HG03097 (cell line): ENCODE results near the gene SERPINE3.

Experiments
- ATAC-seq: cut with Tn5 transposase; IDR thresholded peaks from one replicate; pipeline ENCODE4 v1.9.1; 2021; ENCODE audit not compliant: unreplicated experiment, low FRiP score

Gene SERPINE3

DNA sequence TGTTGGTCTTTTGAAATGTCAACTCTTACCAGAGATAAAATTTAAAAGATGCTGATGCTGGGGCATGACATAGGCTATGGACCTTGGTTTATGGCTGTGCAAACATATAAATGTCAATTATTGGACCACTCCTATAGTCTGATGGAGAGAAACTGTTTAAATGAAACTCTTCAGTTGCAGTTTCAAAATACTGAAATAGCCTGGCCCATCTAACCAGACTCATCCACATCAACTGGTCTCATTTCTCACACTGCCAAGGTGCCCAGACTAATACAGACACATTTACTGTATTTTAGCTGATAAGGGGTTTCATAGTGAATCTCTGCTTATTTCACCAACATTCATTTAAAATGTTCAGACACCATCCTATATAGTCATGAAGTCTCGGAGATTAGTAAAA lies 19.9 kb downstream of the SERPINE3 start:
- no peak for ATAC-seq

DNA sequence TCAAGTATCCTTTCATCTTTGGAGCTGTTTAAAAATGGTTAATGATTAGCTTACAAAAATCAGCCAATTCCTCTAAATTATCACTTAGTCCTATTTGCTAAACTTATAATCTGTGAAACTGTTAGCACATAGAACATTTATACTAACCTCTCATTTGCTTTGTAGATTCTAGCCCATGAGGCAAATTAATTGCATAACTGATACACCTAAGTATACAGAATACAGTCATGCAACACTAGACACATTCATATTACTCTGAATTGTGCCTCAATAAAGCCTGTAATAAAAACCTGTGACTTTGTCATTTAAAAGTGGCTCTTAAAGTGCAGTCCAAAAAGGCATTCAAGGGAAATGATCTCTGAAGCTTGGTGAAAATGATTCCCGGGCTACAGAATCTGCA lies 21.0 kb downstream of the SERPINE3 start:
- no peak for ATAC-seq

DNA sequence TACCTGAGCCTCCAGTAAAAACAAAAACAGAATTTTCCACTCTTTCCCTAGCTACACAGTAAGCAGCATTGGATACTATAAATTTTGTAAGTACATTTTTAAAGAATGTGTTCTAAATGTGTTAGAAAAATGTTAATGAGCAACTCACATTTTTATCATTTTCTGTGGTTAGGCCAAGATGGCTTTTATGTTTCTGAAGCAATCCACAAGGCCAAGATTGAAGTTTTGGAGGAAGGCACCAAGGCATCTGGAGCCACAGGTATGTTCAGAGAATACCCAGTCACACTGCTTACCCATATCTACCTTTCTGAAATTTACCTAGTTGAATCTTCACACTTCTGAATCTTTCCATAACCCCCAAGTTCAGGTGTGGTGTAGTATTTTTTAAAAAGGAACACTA lies 21.6 kb downstream of the SERPINE3 start:
- ATAC-seq, result no peak

DNA sequence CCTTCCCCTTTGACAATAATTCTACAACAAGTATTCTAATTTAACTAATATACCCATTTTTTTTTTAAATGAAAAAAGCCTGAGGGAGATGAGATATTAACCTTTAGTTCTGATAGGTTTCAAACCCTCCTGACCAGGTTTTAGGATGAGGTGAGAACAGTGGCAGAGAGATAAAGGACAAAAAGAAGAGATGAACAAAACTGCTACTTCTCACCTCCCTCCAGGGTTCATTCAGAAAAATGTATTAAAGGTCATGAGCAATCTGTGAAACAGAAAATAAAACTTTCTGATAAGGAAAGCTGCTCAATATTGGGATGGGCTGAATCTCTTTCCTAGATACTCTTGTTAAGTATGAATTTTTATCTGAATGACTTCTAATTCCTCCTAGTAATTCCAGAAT lies 24.1 kb downstream of the SERPINE3 start:
- ATAC-seq, result no peak

DNA sequence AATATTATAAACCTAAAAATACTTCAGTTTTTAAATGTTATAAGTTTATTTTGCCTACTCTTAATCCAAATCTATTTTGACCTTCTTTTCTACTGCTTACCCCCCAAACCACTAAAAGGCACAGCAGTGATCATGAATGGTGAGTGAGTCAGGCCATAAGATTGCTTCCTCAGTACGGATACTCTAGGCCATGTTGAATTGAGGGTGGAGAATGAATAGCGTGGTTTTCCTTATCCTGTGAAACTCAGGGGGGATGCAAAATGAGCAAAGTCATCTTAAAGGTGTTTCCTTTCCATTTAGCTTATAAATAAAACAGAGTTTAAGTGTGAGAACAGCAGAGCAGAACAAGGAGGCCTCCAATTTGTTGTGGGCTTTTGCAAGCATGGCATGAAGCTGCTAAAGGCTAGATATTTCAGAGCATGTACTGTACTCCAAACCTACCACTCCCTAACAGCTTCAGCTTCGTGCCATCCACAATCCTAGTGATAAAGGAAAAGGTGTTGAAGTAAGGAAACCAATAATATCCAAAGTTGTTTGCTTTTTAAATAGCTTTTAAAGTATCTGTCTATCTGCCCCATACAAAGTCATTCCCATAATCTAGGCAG lies 25.0 kb downstream of the SERPINE3 start:
- ATAC-seq, result no peak

DNA sequence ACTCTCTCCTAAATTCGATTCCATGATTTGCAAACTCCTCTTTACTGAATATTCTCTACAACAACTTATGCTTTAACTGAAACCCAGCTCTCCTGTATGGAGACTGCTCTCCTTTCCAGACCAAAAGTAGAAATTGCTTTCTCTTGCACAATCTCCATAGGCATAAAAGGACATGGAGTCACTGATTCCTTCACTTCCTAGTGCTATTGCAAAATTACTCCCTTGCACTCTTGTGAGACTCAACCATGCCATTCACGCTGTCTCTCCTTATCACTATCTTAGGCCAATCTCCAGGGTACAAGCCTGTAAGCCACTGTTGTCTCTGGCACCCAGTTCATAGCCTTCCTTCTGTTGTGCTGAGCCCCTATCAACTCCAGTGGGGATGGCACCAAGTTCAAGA lies 30.6 kb downstream of the SERPINE3 start:
- no peak for ATAC-seq

DNA sequence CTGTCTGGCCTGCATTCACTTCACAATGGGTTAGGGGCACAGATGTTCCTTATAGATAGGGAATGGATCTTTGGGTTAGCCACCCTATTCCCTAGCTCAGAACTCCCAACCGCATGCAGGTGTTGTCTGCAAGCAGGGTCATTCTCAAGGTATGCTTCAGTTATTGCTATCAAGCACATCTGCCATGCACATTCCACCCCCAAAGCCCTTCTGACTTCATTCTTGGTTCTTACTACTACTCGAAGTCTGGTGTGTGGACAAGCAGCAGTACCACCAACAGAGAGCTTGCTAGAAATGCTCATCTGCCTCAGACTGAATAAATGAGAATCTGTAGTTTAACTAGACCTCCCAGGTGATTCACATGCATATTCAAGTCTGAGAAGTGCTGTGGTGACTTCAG lies 31.3 kb downstream of the SERPINE3 start:
- no peak for ATAC-seq

DNA sequence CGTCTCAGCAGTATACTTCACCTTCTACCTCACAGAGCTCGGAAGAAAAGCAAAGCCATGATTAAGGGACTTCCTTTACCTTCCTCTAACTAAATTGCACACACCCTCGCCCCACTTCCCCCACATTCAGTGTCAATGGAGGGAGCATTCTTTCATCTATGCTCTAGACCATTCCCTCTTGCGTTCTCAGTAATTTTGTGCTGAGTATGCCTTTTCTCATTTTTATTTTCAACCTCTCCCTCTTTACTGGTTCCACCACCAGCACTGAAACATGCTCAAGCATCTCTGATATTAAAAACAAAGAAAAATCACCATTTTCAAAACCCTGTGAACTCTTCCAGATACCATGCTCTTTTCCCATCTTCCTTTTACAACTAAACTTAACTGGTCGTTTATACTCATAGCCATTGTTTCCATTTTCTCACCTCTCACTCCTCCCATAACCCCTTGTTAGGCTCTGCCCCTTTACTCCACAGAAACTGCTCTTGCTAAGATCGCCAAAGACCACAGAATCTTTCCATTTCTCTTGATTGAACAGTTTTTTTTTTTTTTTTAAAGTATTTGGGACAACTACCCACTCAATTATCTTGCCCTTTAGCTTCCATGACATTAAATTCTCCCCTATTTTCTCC lies 32.4 kb downstream of the SERPINE3 start:
- ATAC-seq, result no peak

DNA sequence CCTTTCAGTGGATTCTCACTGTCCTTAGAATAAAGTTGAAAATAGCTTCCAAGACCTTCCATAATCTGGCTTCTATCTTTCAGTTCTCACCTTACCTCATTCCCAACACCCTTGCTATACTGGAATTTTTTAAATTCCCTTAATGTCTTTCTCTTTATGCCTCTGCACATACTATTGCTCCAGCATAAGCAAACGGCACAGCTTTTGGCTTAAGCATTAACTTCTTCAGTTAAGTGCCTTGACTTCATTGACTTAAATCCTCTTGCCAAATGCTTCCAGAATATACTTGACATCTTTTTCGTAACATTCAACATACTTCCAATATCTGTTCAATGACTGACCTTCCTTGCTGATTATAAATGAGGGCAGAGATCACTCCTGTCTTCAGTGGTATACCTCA lies 34.0 kb downstream of the SERPINE3 start:
- no peak for ATAC-seq

DNA sequence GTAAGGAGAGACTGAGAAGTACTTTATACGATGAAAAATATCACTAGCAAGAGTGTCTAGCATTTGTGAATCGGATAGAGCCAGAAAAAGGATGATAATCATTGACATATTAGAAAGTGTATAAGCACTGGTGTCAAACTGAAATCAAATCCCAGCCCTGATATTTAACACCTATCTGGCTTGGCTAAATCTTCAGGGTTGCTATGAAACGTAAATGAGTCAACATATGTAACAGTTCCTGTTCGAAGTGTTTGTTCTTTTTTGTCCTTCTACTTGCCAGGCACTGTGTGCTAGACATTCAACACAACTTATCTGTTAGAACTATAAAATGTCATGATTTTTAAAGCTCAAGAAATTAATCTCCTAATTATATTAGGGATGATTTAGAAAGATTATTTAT lies 40.8 kb downstream of the SERPINE3 start:
- no peak for ATAC-seq

DNA sequence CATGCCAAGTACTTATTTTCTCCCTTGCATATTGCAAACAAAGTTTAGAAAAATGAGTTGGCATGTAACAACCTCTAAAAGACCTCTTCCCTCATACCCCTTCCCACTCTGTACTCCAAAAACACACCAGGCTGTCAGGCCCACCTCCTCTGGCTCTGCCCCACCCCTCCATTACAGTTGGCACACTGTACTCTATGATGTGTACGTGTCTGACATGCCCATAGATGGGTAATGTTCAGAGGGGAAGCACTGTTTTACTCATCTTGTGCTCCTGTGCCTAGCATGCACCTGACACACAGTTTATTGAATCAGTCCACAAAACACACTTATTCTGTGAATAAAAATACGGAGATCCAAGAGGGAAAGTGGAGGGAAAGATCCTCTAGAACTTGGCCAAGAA lies 45.6 kb downstream of the SERPINE3 start:
- no peak for ATAC-seq

DNA sequence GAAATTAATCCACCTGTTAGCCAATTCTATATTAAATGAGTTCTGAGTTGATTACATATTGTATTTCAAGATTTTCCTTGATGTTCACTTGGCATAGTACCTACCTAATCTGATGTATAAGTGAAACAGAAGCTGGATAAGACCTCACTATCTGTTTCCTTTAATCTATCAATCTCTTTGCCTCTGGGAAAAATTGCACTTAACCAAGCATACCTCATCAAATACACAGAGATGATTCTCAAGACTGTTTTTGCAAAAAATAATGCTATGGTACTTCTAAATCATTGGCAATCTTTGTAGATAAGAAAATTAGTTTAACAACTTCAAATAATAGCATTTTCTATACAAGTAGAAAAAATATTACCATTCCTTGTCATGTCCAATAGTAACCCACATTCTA lies 55.2 kb downstream of the SERPINE3 start:
- ATAC-seq, result no peak

DNA sequence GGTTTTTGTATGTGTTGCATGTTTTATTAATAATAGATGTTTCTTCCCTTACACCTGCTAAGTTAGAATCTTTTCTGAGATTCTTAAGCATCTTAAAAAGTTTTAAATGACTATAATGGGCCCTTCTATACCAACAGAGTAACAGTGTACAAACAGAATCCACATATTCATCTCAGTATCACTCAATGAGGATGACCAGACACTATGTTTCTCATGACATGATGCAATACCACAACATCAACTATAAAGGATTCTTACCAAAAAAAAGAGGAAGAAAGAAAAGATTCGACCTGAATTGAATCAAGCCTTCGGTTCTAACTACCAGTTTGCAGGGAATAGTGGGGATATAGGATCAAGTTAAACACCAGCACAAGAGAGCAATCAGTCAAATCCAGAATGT lies 56.9 kb downstream of the SERPINE3 start:
- no peak for ATAC-seq

DNA sequence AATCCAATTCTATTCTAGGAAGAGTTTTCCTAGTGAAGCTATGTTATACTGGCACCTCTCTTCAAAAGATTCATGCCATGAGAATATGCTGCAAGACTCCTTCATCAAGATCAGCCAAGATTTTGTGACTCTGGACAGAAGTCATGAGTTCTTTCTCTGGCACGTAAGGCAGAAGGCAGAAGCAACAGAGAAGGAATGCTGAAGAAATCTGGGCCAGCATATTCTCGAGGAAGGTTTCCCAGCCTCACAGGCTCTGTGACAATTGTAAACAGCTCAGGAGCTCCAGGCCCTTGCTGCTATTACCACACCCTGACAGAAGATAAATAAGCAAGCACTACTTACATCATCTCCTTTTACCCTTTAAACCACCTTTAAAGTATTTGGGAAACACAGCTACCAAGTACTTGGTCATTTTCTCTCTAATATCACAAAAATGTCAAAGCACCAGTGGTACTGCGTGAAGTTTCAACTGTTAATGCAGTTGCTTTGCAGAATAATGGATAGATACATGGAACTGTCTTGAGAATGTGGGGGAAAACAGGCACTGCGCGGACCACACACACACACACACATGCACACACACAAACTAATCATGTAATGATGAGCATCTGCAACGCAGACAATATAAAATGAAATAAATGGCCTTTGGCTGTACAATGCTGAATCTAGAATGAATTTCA lies 57.9 kb downstream of the SERPINE3 start:
- ATAC-seq, result no peak

DNA sequence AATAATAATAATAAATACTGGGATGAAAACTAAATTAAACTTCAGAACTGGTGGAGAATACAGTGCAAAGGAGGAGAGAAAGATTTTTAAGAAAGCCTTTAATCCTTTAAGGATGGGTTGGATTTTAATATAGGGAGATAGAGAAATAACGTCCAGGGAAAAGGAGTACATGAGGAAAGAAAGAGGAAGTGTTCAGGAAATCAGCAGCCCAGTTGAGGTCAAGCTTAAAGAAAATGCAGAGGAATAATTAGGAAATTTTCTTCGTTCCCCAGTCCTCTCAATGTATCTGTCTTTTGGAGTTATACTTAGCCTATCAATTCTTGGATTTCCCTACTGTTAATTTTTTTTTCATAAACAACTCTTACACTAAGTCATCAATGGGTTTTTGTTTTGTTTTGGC lies 65.7 kb downstream of the SERPINE3 start:
- no peak for ATAC-seq

DNA sequence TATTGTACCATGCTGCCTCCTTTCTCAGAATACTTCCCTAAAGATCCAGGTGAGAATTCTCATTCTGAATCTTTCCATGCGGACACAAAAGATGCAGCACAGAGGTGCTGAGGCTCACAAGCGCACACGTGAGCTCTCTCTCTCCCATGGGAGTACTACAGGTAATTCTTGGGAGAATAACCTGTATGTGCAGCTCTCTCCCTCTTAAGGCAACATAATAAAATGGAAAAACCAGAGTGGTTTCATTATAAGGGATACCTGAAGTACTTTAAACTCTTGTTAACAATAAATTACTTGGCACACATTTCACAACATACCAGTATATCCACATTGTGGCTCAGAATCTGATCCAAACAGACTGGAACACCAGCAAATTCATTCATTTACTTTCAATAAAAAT lies 72.9 kb downstream of the SERPINE3 start:
- ATAC-seq, result no peak
